A549 (cell line): ENCODE measurements around the gene TMEM92.

ENCODE experiments used
- EP300 ChIP-seq, 2 experiments: fragments of >200 bp; sonication (Bioruptor Twin); formaldehyde crosslinking; IDR thresholded peaks; 2 replicates in 1 of 2; 3 replicates in 1 of 2; pipeline ENCODE4 v1.6.1; 2016 to 2017
- JUN ChIP-seq, 2 experiments: fragments of >200 bp; sonication (Bioruptor Twin); formaldehyde crosslinking; IDR thresholded peaks; 2 replicates in 1 of 2; 3 replicates in 1 of 2; pipeline ENCODE4 v1.6.1; 2016 to 2017
- POLR2A ChIP-seq: IDR thresholded peaks from 2 replicates; pipeline ENCODE4 v1.6.1; 2012; ENCODE audit warnings: mild to moderate bottlenecking, low read length
- TF ChIP-seq, protein P1 (sequence below): fragments of >200 bp; sonication (Bioruptor Twin); formaldehyde crosslinking; IDR thresholded peaks from 3 replicates; pipeline ENCODE4 v1.5.1; 2016

DNA sequence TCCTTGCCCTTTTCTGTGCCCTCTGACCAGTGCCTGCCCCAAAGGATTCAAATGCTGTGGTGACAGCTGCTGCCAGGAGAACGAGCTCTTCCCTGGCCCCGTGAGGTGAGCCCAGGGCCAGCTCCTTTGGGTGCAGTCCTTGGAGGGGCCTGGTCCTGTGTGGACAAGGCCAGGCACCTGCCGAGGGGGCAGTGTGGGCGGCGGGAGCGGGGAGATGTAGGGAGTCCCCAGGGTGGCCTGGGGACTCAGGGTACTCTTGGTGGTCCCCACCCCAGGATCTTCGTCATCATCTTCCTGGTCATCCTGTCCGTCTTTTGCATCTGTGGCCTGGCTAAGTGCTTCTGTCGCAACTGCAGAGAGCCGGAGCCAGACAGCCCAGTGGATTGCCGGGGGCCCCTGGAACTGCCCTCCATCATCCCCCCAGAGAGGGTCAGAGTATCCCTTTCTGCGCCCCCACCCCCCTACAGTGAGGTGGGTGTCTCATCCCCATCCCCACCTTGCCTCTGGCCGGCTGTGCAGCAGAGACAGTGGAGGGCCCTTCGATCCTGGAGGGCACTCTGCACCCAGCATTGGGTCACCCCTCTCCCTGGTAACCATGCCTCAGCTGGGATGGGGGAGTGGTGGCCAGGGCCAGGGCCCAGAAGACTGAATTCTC lies 4.4 kb downstream of the TMEM92 start:
- TF ChIP-seq POLR2A, result no peak
- no peak for TF ChIP-seq EP300 (IDR thresholded peaks at IDR 0.05)
- TF ChIP-seq, protein P1, sequence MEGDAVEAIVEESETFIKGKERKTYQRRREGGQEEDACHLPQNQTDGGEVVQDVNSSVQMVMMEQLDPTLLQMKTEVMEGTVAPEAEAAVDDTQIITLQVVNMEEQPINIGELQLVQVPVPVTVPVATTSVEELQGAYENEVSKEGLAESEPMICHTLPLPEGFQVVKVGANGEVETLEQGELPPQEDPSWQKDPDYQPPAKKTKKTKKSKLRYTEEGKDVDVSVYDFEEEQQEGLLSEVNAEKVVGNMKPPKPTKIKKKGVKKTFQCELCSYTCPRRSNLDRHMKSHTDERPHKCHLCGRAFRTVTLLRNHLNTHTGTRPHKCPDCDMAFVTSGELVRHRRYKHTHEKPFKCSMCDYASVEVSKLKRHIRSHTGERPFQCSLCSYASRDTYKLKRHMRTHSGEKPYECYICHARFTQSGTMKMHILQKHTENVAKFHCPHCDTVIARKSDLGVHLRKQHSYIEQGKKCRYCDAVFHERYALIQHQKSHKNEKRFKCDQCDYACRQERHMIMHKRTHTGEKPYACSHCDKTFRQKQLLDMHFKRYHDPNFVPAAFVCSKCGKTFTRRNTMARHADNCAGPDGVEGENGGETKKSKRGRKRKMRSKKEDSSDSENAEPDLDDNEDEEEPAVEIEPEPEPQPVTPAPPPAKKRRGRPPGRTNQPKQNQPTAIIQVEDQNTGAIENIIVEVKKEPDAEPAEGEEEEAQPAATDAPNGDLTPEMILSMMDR, result no peak
- TF ChIP-seq JUN (IDR thresholded peaks at IDR 0.05), result no peak
